NCI-H2081 treated with DMSO at 0.1 percent for 48 hours (cell line): Measurements from ENCODE around the gene ORC4.

Source experiments
- DNase-seq: peaks from one replicate; lab custom pipeline; 2025; lab: John Stamatoyannopoulos, UW

Gene ORC4

GRCh38 chr2:147933931-147934330 is 86.6 kb downstream of the ORC4 start:
- no peak for DNase-seq

GRCh38 chr2:147927053-147927588 is 93.4 kb downstream of the ORC4 start:
- no peak for DNase-seq

GRCh38 chr2:147925886-147926285 is 94.7 kb downstream of the ORC4 start:
- DNase-seq = no peak

GRCh38 chr2:147924647-147925046 is 95.9 kb downstream of the ORC4 start:
- no peak for DNase-seq

GRCh38 chr2:147923846-147924245 is 96.7 kb downstream of the ORC4 start:
- DNase-seq = no peak

- DNase-seq = no peak
Measured at GRCh38 chr2:147917161-147917560, 103.4 kb downstream of the ORC4 start.

GRCh38 chr2:147916723-147917122 is 103.8 kb downstream of the ORC4 start:
- no peak for DNase-seq

GRCh38 chr2:147916067-147916466 is 104.5 kb downstream of the ORC4 start:
- no peak for DNase-seq

- DNase-seq = no peak
Measured at GRCh38 chr2:147913701-147914480, 106.6 kb downstream of the ORC4 start.

- DNase-seq = peak; percentile 24
Measured at GRCh38 chr2:147910990-147911473, 109.5 kb downstream of the ORC4 start.

- DNase-seq = no peak
Measured at GRCh38 chr2:147909178-147909577, 111.4 kb downstream of the ORC4 start.

- no peak for DNase-seq
Measured at GRCh38 chr2:147904051-147904450, 116.5 kb downstream of the ORC4 start.

- DNase-seq = no peak
Measured at GRCh38 chr2:147888680-147889079, 131.9 kb downstream of the ORC4 start.

- DNase-seq = no peak
Measured at GRCh38 chr2:147886136-147886535, 134.4 kb downstream of the ORC4 start.

GRCh38 chr2:147884830-147885229 is 135.7 kb downstream of the ORC4 start:
- DNase-seq = no peak

GRCh38 chr2:147882631-147883030 is 137.9 kb downstream of the ORC4 start:
- DNase-seq = no peak
